Measurements from ENCODE around the gene RPL29.
"Not testable (repeated sequence)": the region's sequence is repeated elsewhere in the genome, so short reads cannot be mapped to it uniquely, and the experiment has no call there.

The RPL29 gene

GRCh38 chr3:51995346-51996163 is at the start of gene RPL29:
Gene RPL29, minus strand, starts transcription at chr3:51995895. Its CDS starts 434 bp downstream, at chr3:51995461.
- DNase-seq (ENCODE audit: low read depth in 4 of 4, low spot score in 1 of 4): peak; percentile 70 to 83 (median 82)

DNA sequence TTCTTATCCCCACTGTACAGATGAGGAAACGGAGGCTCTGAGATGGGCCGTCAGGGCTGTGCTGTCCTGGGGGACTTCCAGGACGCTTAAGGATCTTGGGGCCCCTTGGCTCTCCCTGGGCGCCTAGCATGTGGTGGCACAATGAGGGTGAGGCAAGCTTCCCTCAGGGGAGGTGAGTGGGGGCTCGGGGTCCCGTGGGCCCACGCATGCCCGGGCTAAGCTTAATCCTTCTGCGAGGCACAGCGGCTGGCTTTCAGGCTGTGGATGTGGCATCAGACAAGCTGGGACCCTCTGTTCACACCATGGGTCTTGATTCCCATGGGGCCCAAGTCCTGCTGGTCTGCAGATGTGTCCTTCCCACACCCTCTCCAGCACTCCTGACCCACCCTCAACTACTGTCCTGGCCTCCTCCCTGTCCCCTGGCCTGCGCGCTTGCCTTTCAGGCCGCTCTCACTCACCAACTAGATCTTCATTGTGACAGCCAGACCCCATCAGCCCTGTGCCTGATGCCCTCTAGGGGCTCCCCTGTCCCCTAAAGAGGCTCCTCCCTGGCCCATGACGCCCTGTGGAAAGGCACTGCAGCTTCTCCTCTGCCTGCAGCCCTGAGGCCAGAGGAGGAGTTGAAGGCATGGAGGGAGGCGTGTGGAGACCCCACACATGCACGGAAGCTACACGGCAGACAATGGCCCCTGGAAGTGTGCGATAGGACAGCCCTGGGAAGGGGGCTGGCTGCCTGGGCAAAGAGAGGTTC is 49.3 kb upstream of the RPL29 start:
- no peak for DNase-seq (ENCODE audit: low read depth in 4 of 4, low spot score in 1 of 4)

GRCh38 chr3:52043750-52044149 is 48.1 kb upstream of the RPL29 start:
- no peak for DNase-seq (ENCODE audit: low read depth in 4 of 4, low spot score in 1 of 4)

DNA sequence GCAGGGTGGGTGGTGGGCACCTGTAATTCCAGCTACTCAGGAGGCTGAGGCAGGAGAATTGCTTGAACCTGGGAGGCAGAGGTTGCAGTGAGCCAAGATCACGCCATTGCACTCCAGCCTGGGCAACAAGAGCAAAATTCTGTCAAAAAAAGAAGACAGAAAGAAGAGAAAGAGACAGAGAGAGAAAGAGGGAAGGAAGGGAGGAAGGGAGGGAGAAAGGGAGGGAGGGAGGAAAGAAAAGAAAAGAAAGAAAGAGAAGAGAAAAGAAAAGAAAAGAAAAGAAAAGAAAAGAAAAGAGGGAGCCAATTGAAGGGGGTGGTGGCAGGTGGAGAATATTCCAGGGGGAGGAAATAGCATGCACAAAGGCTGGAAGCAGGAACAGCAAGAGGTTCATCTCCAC is 47.3 kb upstream of the RPL29 start:
- DNase-seq (ENCODE audit: low read depth in 4 of 4, low spot score in 1 of 4): not testable (repeated sequence)

DNA sequence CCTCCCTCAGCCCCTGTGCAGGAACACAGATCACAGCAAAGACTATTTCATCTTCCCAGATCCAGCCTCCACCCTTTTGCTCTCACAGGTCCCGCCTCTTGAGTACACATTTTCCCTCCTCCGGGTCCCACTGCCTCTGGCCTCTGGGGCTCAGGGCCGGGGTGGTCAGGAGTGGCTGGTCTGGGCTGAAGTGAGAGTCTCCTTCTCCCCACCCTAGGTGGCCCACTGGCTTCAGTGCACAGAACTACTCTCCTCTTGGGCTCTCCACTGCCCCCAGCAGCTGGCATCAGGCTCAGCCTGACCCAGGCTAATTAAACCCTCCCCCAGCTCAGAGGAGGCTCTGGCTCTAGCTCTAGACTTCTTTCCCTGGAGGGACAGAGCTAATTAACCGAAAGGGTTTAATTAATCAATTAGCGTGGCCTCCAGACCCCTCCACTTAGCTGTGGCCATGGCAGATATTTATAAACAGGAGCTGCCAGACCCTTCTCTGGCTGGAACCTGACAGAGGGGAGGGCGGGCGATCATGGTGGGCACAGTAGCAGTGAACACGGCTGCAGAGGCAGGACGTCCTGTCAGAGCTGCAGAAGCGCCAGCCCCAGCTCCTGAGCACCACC is 45.5 kb upstream of the RPL29 start:
- DNase-seq (ENCODE audit: low read depth in 4 of 4, low spot score in 1 of 4): no peak

GRCh38 chr3:52040600-52040999 is 44.9 kb upstream of the RPL29 start:
- DNase-seq (ENCODE audit: low read depth in 4 of 4, low spot score in 1 of 4): no peak

DNA sequence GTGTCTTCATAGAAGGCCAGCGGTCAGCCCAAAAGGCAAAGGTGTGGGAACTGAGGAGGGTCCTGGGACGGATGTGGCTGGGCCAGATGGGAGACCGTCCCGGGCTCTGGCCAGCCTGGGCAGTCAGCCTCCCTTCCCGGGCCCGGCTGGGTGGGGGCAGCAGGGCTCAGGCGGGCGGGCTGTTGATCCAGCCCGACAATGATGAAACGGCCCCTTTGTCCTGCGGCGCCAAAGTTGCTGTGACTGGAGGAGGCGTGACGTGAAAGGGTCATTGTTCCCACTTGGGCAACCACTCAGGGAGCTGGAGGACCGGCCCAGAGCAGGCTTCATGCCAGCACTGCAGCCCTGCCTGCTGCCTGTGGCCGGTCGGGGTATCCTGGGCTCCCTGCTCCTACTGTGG is 44.2 kb upstream of the RPL29 start:
- DNase-seq (ENCODE audit: low read depth in 4 of 4, low spot score in 1 of 4): no peak

DNA sequence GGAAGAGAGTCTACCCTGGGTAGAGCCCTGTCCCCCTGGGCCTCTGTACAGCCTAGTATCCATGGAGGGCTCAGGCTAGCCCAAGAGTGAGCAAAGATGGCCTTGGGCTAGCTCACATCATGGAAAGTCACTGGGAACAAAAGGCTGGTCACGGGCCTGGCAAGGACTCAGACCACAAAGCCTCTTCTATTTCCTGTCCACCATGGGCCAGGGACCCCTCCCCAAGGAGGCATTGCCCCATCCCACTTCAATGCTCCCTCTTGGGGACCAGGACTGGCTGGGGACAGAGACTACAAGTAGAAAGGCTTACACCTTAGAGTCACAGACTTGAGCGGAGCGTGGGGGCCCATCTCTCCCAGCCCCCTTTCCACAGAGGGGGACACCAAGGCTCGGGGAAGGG is 43.7 kb upstream of the RPL29 start:
- no peak for DNase-seq (ENCODE audit: low read depth in 4 of 4, low spot score in 1 of 4)

- DNase-seq (ENCODE audit: low read depth in 4 of 4, low spot score in 1 of 4): no peak
Measured at GRCh38 chr3:52038227-52038626, 42.5 kb upstream of the RPL29 start.

DNA sequence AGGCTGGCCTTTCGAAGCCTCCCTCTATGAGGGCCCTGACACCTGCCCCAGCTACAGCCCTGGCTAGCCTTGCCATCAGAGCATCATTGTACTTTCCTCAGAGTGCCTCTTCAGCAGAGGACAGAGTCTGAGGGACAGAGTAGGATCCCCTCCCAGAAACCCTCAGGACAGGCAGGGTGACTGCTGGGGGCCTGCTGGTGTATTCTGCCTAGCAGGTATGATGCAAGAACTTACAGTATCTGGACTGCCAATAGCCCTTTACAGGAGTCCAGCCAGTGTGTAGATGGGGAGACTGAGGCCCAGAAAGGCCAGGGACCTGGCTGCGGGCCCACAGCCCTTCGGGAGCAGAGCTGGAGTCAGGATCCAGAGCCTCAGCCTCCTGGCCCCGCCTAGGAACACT is 41.6 kb upstream of the RPL29 start:
- no peak for DNase-seq (ENCODE audit: low read depth in 4 of 4, low spot score in 1 of 4)

DNA sequence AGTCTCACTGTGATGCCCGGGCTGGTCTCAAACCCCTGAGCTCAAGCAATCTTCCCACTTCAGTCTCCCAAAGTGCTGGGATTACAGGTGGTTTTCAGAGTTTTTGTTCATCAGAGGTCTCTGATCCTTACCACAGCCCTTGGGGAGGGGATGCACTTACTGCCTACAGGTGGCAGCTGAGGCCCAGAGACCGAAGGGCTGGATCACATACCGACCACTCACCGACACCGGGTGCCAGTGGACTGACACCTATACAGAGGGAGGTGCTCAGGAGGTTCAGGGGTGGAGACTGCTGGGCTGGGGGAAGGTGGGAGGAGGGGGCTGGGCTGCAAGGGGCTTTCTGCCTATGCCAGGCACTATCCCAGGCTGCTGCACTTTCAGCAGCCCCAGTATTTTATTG is 41.1 kb upstream of the RPL29 start:
- DNase-seq (ENCODE audit: low read depth in 4 of 4, low spot score in 1 of 4): no peak

GRCh38 chr3:52036222-52036694 is 40.6 kb upstream of the RPL29 start:
- DNase-seq (ENCODE audit: low read depth in 4 of 4, low spot score in 1 of 4): no peak

GRCh38 chr3:52034651-52035050 is 39.0 kb upstream of the RPL29 start:
- DNase-seq (ENCODE audit: low read depth in 4 of 4, low spot score in 1 of 4): no peak

GRCh38 chr3:52034212-52034611 is 38.5 kb upstream of the RPL29 start:
- DNase-seq (ENCODE audit: low read depth in 4 of 4, low spot score in 1 of 4): no peak

DNA sequence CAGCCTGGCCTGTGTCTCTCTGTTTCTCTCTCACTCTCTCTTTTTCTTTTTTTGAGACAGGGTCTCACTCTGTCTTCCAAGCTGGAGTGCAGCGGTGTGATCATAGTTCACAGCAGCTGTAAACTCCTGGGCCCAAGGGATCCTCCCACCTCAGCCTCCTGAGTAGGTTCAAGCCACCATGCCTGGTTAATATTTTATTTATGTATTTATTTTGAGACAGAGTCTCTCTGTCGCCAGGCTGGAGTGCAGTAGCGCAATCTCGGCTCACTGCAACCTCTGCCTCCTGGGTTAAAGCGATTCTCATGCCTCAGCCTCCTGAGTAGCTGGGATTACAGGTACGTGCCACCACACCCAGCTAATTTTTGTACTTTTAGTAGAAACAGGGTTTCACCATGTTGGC is 38.1 kb upstream of the RPL29 start:
- not testable (repeated sequence) for DNase-seq (ENCODE audit: low read depth in 4 of 4, low spot score in 1 of 4)

DNA sequence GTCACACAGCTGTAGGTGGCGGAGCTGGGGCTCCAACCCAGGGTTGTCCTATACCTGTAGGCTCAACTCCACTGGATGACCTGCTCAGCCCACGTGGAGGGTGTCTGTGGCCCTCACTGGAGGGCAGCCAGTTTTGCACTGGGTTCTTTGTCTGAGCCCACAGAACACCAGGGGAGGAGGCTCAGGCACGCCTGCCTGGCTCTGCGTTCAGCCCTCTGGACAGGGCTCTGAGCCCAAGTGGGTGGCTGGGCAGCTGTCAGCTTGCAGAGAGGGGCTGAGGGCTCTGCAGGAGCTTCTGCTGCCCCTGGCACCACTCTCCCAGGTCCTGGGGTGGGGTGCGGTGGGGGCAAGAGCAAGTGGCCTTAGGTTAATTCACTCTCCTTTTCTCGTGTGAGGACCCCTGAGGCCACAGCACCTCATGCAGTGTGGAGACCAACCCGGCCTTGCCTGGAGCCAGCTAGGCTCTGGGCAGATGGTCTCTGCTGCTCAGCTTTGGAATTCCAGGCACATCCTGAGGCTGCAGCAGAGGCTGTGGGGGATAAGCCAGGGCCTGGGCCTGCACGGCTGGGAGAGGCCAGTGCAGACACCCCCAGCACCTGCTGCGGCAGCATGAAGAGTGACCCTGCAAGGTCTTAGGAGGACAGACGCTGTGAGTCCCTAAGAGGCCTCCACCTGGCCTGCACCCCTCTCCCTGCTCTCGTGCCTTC is 37.2 kb upstream of the RPL29 start:
- DNase-seq (ENCODE audit: low read depth in 4 of 4, low spot score in 1 of 4): no peak

- no peak for DNase-seq (ENCODE audit: low read depth in 4 of 4, low spot score in 1 of 4)
Measured at GRCh38 chr3:52031896-52032295, 36.2 kb upstream of the RPL29 start.

- DNase-seq (ENCODE audit: low read depth in 4 of 4, low spot score in 1 of 4): no peak
Measured at GRCh38 chr3:52030714-52031310, 35.1 kb upstream of the RPL29 start.

- no peak for DNase-seq (ENCODE audit: low read depth in 4 of 4, low spot score in 1 of 4)
Measured at GRCh38 chr3:52029535-52029934, 33.8 kb upstream of the RPL29 start.

GRCh38 chr3:52029053-52029452 is 33.4 kb upstream of the RPL29 start:
- no peak for DNase-seq (ENCODE audit: low read depth in 4 of 4, low spot score in 1 of 4)

- no peak for DNase-seq (ENCODE audit: low read depth in 4 of 4, low spot score in 1 of 4)
Measured at GRCh38 chr3:52028572-52028971, 32.9 kb upstream of the RPL29 start.
